ENCODE results near the gene ACOT13.

DNA sequence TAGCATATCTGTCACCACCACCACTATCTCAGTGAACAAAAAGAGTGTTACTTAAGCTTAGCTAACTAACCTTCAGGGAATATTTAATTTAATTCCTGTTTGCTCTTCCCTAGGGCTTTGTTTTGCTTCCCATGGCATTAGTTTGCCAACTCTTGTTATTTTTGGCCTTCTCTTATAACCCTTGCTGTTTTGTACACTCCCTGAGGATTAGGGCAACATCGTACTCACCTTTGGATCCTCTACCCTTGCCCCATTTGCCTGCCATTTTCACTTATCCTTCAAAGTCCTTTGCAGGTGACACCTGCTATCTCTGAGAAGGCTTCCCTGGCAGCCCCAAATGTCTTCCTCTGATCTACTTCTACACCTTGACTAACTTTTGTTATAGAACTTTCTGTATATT lies 23.7 kb downstream of the ACOT13 start:
- TF ChIP-seq, protein P1, sequence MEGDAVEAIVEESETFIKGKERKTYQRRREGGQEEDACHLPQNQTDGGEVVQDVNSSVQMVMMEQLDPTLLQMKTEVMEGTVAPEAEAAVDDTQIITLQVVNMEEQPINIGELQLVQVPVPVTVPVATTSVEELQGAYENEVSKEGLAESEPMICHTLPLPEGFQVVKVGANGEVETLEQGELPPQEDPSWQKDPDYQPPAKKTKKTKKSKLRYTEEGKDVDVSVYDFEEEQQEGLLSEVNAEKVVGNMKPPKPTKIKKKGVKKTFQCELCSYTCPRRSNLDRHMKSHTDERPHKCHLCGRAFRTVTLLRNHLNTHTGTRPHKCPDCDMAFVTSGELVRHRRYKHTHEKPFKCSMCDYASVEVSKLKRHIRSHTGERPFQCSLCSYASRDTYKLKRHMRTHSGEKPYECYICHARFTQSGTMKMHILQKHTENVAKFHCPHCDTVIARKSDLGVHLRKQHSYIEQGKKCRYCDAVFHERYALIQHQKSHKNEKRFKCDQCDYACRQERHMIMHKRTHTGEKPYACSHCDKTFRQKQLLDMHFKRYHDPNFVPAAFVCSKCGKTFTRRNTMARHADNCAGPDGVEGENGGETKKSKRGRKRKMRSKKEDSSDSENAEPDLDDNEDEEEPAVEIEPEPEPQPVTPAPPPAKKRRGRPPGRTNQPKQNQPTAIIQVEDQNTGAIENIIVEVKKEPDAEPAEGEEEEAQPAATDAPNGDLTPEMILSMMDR (conservative IDR thresholded peaks at IDR 0.05), result no peak
- TF ChIP-seq ZFX (IDR thresholded peaks at IDR 0.05), result no peak

All from C4-2B (cell line).